A204.1 (cell line): ENCODE results near the gene GGPS1.
A peak's percentile ranks its signal among the peaks of the same experiment; 100 is the strongest.
"Not testable (repeated sequence)": the region's sequence is repeated elsewhere in the genome, so short reads cannot be mapped to it uniquely, and the experiment has no call there.

Experiments
- FAIRE-seq: peaks from 2 replicates; lab custom pipeline; 2012; peaks lifted over from hg19 to GRCh38; lab: Jason Lieb, UNC

GGPS1 gene

DNA sequence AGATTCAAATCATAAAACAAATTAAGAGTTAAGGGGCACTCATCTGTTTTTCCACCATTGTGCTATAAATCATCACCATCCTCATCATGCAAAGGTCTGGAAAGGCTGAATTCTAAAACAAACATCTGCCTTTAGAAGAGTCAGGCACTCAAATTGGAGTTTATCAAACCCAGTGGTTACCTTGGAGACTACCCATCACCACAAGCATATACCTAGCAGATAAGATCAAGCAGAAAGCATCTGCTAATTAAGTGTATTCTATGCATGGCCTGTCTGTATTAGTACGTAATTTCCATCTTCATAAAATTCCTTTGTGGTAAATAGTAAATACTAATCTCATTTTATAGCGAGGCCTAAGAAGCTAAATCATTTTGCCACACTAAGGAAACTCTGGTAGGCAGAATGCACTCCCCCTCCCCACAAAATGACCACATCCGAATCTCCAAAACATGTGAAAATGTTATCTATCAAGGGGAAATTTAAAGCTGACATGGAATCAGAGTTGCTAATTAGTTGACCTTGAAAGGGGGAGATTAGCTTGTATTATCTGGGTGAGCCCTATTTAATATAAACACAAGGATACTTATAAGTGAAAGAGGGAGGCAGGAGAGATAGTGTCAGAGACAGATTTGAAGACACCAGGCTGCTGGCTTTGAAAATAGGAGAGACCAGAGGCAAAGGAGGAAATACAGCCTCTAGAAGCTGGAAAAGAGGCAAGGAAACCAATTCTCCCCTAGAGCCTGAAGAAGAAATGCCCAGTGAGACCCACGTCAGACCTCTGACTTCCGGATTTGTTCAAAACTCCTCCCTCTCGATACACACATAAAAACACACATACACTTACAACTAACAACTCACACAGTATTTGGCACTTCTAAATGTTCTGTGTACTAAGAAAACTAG lies 23.6 kb upstream of the GGPS1 start:
- FAIRE-seq, result no peak

DNA sequence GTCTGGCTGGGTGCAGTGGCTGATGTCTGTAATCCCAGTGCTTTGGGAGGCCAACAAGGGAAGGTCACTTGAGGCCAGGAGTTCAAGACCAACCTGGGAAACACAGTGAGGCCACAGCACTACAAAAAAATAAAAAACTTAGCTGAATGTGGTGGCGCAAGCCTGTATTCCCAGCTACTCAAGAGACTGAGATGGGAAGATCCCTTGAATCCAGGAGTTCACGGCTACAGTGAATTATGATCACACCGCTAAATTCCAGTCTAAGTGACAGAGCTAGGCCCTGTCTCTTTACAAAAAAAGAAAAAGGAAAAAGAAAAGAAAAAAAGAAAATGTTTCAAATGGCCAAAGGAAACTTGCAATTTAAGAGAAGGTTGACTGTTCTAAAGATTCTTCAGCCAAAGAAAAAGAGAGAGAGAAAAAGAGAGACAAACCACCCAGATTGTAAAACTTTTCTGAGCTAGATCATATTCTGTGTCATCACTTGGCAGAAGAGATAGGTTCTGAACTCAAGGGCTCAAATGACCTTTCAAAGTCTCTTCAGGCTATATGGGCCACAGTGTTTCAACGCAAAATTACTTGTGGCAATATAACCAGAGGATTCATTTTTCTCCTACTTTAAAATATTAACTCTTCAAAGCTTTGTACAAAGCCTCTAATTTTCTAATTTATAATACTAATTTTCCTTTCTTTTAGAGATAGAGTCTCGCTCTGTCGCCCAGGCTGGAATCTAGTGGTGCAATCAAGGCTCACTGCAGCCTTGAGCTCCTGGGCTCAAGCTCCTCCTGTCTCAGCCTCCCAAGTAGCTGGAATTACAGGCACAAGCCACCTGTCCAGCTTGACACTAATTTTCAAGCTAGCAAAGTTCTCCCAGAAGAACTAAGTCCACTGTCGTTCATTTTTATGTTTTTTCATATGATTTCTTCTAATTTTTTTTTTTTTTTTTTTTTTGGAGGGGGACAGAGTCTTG lies 20.9 kb upstream of the GGPS1 start:
- no peak for FAIRE-seq

DNA sequence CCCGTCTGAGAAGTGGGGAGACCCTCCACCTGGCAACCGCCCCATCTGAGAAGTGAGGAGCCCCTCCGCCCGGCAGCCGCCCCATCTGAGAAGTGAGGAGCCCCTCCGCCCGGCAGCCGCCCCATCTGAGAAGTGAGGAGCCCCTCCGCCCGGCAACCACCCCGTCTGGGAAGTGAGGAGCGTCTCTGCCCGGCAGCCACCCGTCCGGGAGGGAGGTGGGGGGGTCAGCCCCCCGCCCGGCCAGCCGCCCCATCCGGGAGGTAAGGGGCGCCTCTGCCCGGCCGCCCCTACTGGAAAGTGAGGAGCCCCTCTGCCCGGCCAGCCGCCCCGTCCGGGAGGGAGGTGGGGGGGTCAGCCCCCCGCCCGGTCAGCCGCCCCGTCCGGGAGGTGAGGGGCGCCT lies 19.2 kb upstream of the GGPS1 start:
- FAIRE-seq, result not testable (repeated sequence)

DNA sequence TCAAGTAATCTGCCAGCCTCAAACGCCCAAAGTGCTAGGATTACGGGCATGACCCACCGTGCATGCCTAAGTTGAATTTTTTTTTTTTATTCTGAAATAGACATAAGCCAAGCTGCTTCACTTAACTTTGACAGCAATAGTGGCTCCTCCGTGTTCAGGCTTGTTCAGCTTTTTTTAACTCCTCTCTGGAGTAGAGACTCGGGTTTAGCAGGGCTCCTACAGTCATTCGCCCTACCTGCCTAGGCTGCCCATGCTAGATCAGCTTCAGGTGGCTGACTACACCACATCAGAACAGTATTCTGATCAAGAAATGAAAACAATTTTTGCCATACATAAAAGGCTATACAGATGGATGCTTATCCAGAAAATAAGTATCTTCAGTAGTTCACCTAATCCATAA lies 15.1 kb upstream of the GGPS1 start:
- no peak for FAIRE-seq

DNA sequence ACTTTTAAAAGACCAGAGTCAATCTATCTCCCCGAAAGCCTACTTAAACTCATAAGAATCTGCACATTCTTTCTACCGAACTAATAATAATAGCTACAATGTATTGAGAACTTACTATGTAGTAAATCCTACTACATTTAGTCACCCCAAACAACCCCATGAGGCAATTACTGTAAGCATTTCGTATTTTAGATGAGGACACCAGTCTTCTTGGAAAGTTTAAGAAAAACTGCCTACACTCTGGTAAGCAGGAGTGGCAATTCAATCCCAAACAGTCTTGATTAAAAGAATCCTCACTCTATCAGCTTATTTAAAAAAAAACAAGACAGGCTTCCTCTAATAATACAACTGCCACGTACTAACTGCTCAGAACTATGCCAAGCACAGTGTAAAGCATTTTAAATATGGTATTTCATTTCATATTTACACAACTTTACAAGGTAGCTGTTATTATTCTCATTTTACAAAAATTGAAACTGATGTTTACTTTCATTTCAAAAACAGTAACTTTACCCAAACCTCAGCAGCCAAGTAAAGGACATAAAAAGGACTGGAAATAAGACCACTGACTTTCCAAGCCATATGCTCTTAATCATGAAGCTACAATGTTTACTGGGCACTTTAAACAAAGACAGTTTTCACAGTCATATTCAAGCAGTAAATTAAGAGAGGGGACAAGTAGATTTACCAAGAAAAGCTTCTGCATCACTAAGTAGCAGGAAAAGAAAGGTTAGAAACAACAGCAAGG lies 14.3 kb upstream of the GGPS1 start:
- FAIRE-seq, result no peak

DNA sequence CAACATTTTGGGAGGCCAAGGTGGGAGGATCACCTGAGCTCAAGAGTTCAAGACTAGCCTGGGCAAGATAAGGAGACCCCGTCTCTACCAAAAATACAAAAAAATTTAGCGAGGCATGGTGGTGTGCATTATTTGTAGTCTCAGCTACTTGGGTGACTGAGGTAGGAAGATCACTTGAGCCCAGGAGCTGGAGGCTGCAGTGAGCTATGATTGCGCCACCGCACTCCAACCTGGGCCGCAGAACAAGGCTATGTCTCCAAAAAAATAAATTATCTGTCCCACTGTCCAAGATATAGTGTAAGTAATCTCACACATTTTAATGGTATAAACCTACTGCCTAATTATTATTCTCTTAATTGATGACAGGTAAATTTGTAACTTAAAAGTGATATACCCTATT lies 13.2 kb upstream of the GGPS1 start:
- no peak for FAIRE-seq

DNA sequence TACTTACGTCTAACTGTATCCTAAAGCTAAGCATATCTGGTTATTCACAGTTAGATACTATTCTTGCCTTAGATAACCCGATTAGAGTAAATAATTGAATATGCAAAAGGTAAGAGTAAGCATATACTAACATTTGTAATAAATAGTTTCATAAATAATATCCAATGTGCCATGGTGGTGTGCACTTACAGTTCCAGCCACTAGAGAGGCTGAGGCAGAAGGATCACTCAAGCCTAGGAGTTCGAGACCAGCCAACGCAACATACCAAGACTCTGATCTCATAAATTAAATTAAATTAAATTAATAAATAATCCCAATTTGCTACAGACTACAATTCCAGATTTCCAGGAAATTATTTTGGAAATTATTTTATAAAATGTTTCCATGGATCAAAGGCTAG lies 12.6 kb upstream of the GGPS1 start:
- FAIRE-seq, result no peak

DNA sequence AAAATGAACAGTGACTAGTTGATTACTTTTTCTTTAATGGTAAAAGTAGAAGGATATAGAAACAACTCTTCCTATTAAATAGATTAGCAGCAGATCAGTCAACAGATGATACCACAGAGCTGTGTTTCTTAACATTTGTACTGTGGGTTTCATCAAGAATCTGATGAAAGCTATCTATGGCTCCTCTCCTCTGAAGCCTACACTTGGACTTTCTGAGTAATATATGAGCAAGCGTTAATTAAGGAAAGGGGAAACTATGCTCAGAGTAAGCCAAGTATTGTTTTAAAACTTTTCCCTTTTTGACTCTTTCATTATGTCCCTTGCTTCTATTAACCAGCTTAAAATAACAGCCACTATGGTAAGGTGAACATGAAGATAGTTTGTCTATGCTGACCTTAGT lies 11.2 kb upstream of the GGPS1 start:
- no peak for FAIRE-seq

DNA sequence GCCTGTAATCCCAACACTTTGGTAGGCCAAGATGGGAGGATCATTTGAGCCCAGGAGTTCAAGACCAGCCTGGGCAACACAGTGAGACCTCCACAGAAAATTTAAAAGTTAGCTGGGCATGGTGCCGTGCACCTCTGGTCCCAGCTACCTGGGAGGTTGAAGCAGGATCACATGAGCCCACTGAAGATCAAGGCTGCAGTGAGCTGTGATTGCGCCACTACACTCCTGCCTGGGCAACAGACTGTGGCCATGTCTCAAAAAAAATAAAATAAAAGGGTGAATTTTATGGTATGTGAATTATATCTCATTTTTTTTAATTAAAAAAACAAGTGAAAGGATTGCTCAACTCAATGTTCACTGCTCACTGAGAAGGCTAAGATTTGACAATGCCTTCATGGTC lies 9.1 kb upstream of the GGPS1 start:
- no peak for FAIRE-seq

DNA sequence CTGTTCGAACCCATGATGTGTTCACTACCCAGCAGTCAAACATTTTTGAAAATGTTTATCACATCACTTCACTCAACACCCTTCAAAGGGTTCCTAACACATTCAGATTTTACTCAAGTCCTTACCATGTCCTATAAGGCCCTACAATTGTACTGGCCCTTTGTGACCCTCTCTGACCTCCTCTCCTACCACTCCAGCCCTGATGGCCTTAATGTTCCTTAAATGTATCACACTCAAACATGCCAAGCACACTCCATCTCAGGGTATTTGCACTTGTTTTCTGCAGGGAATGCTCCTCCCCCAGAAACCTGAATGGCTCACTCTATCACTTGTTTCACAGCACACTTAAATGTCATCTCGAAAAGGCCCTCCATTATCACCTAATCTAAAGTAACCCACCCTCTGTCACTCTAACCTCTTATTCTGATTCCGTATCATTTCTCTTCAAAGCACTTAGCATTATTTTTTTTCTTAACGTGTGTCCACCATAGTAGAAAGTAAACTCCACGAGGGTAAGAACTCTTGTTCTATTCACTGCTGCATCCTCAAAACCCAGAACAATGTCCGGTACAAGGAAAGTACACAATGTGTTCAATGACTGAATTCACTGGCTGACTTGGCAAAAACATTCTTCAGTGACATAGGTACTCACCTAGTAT lies 7.7 kb upstream of the GGPS1 start:
- no peak for FAIRE-seq

DNA sequence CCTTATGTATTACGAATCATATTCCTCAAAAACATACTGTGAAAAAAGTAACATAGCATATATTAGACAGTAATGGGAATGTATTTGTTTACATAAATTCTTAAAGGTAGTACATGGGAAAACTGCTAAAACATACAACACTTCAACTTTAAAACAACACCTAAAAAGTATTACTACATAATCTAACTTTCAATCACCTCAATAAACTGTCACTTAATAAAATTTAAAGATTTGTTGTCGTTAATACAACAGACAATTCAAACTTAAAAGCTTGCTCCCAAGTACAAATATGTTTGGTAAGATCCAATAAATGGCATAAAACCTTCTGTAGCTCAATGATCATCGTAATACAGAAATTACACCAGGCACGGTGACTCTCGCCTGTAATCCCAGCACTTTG lies 4.1 kb upstream of the GGPS1 start:
- no peak for FAIRE-seq

DNA sequence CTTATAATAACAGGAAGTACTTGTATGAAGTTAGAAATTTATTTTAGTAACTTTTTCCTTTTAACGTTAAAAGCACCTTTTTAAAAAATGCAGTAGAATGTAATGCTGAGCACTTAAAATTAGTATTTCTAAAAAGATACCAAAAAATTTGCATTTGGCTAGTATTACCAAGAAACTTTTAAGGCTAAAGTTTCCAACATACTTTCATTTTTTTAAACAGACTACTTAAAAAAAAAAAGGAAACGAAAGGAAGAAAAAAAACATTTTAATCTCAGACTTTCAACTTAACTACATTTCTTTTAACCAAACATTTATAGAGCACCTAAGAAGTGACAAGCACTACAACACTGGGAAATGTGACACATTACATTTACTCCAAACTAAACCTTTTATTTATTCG lies 3.2 kb upstream of the GGPS1 start:
- FAIRE-seq, result peak; percentile 23

DNA sequence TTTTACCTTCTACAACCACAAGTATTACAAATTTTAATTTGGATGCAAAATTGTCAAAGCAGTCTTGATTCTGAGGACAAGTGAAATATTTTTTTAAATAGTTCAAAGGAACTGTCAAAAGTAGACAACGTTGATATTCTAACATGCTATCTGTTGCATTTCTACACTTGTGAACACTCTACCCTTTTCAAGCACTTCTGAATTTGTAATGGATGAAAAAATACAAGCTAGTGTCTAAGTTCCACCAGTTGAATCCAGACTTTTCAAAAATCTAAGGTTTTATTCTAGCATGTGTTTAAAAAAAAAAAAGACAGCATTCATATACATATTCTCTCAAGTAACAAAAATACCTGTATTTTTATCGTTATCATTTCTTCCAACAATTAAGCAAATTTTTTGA lies 2.5 kb upstream of the GGPS1 start:
- no peak for FAIRE-seq

DNA sequence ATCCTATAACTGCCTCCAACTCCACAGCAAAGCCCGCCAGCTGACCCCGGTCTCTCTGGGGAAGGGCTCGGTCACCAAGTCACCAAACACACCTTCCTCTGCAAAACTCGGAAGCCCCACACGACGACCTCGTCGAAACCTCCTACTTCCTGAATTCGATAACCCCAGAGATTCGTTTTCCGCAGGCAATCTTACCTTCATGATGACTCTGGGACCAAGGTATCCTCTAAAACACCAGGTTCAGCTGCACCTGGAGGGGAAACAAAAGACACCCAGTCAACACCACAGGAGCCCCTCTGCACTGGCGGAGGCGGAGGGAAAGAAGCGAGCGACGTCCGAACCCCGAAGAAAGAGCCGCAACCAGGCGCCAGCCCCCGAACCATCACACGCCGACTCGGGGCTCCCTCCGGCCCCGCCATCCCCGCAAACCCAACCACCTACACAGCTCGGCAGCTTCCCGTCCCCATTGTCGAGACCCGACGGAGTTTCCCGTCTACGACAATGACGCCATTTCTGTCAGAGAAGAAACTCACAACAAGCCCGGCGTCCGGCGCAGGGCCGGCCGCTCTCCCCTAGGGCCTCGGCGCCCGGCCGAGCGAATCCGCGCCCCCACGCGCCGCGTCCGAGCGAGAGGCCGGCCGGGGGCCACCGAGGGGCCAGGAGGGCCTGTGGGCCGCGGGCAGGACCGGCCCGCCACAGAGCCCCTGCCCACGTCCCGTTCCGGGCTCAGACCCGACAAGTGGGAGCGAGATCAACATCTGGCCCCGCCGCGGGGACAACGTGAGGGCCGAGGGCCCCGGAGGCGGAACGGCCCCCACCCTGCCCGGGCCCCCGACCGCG lies 1.4 kb upstream of the GGPS1 start:
- FAIRE-seq, result no peak

DNA sequence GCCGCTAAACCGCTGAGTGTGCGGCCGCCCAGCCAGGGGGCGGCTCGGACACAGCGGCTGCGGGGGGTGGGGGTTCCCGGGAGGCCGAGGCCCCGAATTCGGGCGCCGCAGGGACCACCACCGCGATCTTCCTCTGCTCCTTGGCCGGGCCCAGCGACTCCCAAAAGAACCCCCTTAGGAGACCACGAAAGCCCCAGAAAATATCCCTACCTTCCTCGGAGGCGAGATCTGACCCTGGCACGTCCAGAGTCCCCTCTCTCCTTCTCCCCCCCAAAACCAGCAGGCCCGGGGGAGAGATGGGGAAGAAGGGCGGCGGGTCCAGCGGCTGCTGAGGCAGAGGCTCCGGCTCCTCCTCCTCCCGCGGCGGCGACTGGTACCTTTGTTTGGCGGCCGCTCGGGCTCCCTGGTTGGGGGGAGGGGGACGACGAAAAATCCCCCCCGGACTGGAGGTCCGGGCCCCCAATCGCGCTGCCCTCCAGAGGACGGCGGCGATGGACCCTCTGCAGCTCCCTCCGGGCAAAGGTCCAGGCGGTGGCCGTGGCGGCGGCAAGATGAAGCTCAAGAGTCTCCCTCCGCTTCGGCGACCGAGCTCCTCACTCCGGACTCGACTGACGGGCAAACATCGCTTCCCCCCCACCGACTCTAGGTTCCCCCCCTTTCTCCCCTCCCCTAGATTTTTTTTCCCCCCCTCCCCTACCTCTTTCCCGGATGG lies 655 bp upstream of the GGPS1 start, which contains the start of gene ARID4B:
ARID4B (minus strand) TSS at position 621 of the 712 bp plus-strand sequence. CDS start 1,260 bp downstream, outside the sequence.
- FAIRE-seq, result no peak

DNA sequence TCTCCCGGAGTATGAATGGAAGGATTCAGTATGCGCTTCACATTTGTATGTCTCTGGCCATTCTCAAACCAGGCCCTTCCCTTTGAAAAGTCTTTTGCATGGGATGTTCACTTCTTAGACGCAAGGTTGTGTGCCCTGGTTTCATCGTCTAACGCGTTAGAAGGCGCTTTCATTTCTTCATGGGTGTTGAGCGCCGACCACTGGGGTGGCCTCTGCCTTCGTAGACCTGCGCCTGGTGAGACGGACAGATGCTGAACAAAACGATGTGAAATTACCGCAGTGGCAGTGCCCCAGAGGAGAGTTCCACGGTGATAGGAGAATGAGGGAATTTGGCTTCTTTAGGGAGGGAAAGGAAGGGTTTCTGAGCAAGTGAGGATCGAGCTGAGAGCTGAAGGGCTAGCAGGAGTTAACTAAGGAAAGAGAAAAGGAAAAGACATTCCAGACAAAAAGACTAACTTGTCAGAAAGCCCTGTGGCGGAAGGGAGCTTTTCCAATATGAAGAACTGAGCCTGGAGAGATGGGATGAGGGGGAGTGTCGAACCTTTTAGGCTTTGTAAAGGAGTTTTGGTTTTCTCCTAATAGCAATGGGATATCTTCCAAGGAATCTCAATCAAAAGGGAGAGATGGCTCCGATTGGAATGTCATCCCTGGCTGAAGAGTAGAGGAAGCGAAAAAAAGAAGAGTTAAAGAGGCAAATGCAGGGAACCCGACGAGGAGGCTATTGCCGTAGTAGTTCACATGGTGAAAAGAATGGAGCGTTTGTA lies 951 bp downstream of the GGPS1 start:
- FAIRE-seq, result no peak

DNA sequence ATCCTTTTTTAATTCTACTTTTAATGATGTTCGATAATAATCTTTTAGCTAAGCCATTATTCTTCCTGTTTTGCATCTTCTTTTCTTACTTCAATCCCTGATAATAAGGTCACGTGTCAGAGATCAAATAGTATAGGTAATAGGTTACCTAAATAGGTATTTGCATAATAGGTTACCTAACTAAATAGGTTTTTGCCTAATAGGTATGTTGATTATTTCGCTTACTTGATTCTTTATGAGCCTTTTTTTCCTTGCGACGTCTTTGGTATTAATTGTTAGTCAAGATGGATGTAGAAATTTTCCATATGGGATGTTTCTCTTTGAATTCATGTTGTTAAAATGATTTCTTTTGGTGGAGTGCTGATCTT lies 2.5 kb downstream of the GGPS1 start:
- FAIRE-seq, result no peak

DNA sequence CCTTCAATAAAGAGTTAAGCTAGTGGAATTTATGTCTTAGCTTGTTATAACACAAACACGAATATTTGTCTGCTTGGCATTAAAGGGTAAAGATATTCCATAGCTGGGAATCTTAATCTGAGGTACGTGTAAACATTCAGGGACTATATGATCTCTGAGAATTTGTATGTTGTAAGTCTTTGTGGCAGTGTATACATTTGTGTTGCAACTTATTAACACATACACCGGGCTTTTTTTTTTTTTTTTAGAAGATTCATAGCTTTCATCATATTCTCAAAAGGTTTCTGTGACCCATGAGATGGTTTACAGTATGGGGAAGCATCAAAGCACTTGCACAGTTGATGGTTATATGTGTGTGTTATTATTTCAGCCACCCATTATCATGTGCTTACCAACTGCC lies 3.0 kb downstream of the GGPS1 start:
- no peak for FAIRE-seq

DNA sequence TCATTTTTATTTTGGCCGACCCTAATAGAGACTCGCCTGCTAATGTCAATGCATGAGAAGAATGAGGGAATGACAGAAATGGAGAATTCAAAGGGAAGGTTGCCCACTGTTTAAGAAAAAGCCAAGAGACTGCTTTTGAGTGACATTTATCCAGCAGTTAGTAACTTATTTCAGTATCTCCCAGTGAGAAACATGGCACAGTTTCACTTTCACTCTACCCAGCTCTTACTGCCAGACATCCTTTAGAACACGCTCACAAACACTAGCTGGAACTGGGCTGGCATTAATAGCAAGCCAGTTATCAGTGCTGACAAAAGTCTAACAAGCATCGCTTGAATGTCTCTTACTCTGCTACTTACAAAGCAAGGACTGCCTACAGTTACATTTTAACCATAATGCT lies 8.5 kb downstream of the GGPS1 start:
- FAIRE-seq, result no peak

DNA sequence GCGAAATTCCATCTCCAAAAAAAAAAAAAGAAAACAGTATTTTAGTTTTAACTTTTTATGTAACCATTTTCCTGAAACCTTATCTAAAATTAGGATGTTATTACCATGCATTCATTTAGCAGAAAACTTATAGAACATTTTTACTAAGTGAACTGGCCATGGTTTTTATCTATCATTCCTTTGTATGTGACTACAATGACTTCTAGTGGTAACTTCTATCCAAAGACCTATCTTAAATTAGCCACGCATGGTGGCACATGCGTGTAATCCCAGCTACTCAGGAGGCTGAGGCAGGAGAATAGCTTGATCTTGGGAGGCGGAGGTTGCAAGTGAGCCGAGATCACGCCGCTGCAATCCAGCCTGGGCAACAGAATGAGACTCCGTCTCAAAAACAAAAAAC lies 11.4 kb downstream of the GGPS1 start:
- FAIRE-seq, result no peak
